GM18502 (cell line): ENCODE results near the gene HKDC1.

Experiments
- ATAC-seq: cut with Tn5 transposase; IDR thresholded peaks from one replicate; pipeline ENCODE4 v1.9.1; 2021; ENCODE audit warnings: mild to moderate bottlenecking; ENCODE audit not compliant: unreplicated experiment, poor library complexity

HKDC1 gene

DNA sequence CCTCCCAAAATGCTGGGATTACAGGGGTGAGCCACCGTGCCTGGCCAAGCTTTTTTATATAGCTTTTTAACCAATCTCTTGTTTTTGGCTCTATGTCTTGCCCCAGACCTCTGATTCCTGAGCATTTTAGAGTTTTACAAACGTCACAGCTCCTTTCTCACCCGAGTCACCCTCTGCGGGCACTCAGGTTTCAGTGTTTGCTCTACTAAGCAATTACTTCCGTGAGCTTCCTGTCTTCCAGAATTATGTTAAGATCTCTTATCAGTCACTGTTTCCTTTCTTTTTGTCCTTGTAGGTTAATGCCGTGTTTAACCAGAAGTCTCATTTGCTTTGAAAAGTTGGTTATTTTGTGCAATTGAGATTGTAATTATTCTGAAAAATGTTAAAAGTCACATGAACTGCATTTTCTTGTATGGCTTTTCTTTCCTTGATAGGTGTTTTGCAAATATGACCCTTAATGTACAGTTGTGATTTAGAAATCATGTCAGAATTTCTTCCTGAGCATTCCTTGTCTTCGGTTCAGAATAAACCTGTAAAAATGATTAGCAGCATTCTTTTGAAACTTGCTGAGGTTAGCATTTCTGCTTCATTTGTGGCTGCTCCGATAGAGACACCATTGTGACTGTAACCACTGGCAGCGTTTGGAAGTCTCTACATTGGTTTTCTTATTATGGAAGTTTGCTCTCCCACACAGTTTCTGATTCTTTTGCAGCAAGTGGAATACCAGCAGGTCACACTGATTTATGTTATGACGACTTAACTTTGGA lies 4.5 kb upstream of the HKDC1 start:
- no peak for ATAC-seq

DNA sequence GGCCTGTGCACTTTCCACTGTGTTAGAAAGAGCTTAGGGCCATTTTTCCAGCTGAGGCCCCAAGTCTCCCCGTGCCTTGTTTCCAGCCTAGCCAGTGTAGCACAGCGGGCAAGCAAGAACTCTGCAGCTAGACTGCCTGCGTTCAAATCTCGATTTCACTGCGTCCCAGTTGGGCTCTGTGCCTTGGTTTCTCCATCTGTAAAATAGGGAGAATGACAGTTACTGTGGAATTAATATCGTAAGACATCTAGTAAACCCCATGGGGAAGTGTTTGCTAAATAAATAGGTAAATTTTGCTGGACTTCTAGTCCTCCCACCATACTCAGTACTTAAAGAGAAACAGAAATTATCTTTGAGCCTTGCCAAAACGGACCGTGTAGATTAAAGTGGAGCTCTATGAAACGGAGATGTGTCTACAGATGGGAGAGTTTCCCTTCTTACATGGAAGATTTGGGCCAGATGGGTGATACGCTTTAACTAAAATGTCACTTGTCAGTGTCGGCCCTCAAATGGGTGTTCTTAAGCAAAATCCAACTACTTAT lies 3.5 kb upstream of the HKDC1 start:
- ATAC-seq, result no peak

DNA sequence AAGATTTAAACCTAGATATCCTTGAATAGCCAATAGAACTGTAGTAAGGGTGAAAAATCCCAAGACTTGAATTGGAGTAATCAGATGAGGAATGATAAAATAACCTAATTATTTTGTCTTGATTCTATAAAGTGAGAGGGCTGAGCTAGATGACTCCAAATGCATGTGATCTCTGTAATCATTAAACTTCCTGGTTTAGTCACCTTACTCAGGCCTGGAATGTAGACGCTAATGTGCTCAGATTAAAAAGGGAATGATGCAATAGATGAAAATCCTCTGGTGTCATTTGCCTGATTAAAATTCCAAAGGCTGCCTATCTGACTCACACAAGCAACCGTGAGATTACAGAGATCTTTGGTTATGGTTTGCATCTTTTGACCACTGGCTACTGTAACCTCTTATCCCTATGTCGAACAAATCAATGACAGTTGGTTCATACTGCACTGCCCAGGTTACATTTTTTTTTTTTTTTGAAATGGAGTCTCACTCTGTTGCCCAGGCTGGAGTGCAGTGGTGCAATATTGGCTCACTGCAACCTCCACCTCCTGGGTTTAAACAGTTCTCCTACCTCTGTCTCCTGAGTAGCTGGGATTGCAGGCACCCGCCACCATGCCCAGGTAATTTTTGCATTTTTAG lies 2.9 kb upstream of the HKDC1 start:
- ATAC-seq, result no peak

DNA sequence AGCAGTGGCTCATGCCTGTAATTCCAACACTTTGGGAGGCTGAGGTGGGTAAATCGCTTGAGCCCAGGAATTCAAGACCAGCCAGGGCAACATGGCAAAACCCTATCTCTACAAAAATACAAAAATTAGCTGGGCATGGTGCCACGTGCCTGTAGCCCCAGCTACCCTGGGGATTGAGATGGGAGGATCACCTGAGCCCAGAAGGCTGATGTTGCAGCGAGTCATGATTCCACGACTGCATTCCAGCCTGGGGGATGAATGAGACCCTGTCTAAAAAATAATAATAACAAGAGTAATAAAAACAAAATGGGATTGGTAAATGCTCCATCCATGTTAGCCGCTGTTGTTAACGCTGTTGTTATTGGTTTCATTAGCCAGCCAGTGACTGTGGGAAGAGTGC lies 1.3 kb upstream of the HKDC1 start:
- ATAC-seq, result no peak

DNA sequence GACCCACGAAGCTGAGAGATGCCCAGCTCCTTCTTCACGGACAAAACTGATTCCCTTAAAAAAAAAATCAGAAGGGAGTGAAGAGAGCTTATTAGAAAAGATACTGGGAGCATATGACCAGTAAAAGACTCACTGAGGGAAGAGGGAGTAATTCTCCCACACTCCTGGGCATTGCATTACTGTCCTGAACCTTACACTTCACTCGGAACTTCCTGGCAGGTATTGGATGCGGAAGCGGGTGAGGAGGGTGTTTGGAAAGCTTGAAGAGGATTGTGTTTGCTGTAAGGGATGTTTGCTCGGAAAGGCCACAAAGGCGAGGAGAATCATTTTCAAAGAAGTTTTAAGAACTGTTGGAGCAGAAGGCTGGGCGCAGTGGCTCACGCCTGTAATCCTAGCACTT lies 375 bp downstream of the HKDC1 start:
- no peak for ATAC-seq

DNA sequence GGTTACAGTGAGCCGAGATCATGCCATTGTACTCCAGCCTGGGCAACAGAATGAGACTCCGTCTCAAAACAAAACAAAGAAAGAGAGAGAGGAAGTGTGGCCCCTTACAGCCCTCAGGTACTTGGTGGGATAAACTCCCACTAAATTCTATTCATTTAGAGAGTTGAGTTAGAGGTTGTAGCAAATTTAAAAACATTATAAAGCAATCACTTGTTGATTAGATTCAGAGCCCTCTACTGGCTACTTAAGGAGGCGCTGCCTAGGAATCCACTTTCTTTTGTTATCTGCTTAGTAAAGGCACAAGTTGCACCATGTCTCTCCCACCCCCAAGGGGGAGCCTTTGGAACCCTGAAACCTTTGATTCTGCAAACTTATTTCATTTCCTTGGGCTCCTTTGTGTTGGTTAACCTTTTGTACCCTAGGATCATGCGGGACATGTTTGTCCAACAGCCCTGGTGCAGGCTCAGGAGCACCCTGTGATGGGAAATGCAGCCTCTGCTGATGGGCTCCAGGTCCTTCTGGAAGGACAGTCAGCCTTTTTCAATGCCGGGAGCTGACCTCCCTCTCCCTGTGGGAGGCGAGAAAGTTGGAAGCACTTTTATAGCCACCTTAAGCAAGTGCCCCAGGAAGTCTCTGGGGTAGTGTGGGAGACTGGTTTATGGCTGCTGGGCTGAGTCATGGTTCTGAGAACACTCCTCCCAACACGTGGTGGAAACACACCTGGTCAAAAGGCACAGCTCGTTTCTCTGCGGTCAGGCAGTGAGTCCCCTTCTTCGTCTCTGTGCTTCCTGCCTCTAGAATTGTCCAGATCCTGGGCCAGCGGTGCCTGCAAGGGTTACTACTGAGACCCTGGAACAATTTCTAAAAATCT lies 2.3 kb downstream of the HKDC1 start:
- peak; percentile 97 for ATAC-seq

DNA sequence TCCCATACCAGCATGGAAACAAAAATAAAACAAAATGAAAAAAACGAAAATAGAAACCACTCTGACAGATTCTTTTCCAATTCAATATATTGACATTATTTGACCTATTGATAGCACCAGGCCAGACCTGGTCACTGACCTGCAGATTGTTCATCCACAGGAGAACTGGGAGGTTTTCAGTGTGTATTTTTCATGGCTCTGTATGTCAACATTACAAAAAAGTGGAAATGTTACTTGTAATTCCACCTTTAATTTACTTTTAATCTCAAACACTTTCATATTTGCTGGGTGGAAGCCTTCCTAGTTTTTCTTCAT lies 2.9 kb downstream of the HKDC1 start:
- peak; percentile 21 for ATAC-seq

DNA sequence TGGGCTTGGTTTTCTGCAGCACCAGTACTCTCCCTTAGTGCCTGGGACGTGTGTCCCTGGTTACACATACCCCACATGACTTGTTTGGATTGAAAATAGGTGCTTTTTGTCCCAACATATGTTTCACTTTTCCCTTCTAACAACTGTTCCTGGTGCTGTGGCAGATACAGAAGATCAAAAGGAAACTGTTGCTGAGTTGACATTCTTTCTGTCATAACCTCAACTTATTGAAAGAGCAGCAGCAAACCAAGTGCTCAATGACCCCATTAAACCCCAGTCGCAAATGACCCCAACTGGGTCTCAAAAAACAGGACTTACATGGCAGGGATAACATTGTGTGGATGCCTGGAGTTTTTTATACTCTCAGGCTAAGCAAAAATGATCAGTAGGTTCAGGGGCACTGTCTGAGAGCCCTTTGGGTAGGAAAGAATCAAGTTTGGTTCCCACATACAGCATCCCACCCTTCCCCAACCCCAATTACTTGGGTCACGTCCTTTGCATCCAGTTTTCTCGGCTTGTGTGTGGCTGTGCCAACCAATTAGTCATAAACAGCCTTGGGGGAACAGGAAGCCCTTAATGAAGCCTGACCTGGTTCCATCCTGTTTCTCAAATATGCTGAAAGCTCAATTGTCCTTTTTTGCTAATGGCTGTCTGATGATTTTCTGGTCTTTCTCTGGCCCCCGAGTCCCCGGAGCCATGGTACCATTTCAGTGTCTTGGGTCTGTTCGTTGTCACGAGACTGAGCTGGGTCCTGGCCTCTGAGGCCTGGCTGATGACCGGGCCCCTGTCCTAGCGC lies 4.9 kb downstream of the HKDC1 start:
- no peak for ATAC-seq

DNA sequence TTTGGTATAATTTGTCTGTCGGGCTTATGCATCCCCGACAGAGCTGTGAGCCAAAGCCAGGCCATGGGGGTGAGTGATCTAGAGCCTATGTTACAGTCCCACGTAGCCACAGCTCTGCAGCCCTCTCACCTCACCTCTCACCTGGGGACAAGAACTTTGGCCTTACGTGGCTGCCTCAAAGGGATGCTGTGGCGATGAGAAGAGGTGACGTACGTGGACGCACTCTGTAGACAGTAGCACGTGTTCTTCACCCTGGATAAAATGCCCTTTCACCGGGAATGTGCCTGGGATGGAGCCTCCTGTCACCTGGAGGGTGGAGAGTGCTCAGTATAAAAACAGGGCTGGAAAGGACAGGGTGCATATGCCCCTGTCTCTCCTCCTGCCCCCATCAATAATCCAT lies 5.5 kb downstream of the HKDC1 start:
- ATAC-seq, result no peak

DNA sequence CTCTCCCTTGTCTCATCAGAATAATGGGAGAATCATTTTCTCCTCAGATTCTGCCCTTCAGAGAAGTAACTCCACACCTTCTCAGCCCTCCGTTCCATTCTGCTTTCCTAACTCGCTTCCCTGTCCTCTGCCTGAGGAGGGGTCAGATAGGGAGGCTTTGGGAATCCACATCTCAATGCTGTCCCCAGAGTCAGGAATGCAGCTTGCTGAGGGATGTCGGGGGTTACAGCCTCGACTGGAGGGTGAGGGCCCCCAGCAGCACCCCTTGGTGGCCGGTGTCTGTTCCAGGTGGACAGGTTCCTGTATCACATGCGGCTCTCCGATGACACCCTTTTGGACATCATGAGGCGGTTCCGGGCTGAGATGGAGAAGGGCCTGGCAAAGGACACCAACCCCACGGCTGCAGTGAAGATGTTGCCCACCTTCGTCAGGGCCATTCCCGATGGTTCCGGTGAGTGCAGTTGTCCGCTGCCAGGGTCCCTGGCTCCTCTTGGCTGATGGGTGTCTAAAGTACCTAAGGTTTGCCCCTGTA lies 6.9 kb downstream of the HKDC1 start:
- ATAC-seq, result no peak

DNA sequence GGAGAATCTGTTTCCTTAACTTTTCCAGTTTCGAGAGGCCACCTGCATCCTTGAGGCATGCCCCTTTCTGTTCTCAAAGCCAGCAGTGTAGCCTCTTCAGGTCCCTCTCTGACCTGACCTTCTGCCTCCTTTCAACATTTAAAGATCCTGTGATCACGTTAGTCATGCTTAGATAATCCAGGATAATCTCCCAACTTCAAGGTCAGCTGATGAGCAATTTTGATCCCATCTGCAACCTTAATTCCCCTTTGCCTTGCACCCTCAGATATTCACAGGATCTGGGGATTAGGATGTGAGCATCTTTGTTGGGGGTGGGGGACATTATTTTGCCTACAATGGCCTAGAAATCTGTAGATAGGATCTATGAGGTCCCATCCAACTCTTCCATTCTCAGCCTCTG lies 8.0 kb downstream of the HKDC1 start:
- no peak for ATAC-seq

DNA sequence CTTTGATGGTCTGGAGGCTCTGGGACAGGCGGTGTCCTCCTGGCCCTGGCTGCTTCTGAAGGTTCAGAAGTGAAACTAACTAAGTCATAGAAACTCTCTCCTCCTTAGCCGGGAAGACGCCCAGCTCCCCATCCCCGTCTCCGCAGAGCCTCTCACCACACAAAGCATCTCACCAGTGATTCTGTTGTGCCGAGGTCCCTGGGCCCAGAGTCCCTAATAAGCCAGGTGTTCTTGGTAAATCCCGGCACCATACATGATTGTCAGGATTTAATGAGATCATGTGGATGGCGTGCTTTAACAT lies 9.4 kb downstream of the HKDC1 start:
- ATAC-seq, result no peak

DNA sequence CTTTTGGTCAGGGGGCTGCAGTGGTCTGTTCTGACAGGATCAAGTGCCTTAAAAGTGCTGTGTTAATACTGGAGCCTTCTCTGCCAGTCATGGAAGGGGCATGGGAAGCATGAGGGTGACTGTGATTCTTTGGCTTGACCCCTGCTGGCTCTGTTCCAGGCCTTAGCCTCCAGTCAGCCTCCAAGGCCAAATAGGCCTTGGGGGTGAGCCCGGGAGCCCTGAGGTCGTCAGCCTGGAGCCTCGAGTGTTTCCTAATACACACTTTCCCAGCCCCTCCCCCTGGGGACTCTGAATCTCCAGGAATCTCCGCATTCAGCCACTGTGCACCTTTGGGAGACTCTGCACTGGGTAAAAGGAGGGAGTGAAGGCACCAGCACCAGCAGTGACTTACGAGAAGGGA lies 10.0 kb downstream of the HKDC1 start:
- no peak for ATAC-seq

DNA sequence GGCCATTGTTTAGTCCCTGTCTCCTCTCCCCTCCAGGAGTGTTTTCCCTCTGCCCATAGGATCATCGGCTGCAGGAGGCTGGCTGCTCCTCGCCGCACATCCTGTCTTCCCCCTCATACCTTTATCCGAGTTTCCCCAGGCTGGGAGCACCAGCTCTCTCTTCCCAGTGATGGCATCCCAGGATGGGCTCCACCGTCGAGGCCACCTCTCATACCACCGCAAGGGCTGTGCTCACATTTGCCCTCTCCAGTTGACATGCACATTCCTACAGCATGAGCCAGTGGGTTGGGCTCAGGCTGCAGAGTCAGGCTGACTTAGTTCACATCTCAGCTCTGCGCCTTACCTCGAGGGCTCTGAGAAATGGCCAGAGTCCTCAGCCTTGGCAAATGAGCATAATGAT lies 12.1 kb downstream of the HKDC1 start:
- ATAC-seq, result no peak

DNA sequence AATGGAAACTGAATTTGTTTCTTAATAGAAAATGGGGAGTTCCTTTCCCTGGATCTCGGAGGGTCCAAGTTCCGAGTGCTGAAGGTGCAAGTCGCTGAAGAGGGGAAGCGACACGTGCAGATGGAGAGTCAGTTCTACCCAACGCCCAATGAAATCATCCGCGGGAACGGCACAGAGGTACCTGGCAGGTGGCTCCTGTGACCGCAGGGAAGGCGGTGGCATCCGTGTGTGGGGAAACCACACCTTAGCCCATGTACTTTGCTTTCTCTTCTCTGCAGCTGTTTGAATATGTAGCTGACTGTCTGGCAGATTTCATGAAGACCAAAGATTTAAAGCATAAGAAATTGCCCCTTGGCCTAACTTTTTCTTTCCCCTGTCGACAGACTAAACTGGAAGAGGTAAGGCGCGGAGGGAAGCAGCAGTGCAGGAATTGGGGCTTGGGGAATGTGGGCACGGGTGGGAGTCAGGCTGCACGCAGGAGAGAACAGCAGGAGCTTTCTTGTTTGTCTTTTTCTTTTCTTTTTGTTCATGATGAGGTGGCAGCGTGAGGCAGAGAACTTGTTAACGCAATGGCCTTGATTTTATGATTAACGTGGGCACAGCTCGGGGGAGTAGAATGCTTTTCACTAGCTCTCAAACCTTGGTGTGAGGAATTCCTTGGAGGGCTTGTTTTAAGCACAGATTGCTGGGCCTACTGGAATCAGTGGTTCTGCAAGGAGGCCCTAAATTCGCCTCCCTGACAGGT lies 12.8 kb downstream of the HKDC1 start:
- no peak for ATAC-seq

DNA sequence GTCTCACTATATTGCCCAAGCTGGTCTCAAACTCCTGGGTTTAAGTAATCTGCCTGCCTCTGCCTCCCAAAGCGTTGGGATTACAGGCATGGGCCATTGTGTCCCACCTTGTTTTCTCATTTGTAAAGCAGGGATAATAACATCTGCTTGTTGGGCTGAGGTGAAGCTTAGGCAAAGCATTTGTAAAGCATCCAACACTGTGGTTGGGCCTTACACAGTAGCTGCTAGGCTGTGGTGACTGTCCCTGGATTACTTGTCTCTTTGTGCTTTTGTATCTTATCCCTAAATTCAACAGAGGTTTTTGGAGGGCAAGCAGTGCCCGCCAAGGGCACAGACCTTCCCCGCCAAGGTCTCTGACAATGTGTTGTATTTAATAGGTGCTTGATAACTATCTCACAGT lies 14.3 kb downstream of the HKDC1 start:
- ATAC-seq, result no peak

DNA sequence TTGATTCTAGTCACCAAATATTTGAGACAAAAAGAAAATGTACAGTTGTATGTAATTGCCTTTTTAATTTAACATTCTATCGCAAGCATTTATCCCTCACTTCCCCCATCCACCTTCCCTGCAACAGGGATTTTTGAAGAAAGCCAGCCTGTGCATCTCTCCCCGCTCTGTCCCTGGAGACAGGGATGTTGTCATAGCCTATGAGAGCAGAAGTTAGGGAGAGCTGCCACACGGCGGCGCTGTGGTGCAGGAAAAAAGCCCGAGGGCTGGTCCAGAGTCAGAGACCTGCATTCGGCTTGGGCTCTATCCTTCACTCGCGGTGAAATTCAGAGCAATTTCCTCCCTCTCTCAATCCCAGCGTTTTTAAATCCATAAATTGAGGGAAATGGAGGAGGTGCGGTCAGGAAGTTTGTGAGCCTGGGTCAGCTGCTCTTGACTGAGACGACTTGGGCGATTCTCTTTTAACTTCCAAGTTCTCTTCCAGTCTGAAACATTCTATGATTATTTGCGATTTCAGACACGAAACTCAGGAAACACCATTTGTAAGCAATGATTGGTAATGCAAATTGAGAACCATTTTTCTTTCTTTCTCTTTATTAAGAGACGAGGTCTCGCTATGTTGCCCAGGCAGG lies 17.5 kb downstream of the HKDC1 start:
- peak; percentile 88 for ATAC-seq

DNA sequence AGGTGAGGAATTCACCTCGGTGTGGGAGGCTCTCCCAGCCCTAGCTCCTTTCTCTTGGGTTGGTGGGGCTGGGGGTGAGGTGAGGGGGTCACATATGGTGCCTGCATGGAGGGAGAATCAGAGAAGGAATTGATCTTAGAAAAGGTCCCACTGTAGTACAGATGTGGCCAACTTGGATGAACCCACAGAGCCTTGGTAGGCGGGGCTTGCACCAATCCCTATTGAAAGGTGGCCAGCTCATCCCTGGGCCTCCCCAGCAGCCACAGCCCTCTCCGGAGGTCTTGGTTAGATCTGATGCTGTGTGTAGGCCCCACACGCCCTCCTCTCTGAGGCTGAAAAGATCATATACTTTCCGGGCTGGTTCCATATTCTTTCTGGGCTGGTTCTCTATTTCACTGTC lies 19.0 kb downstream of the HKDC1 start:
- ATAC-seq, result no peak

DNA sequence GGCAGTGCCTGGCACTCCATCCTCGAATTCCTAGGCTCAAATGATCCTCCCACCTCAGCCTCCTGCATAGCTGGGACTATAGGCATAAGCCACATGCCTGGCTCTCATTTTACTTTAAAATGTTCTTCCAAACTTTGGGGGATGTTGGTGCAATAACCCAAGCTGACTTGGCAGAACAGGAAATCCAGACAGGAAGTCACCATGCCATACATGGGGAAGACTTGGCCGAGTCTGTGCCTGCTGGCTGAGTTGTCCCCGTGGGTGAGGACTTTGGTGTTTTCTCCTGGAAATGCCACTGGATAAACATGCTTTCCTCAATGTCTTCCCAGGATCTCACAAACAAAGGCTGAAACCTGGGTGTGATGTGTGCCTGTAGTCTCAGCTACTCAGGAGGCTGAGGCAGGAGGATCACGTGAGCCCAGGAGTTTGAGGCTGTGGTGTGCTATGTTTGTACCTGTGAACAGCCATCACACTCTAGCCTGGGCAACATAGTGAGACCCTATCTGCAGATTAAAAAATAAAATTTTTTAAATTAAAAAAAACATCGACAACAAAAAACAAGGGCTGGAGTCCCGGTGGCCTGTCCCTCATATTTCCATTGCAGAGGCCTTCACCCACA lies 19.8 kb downstream of the HKDC1 start:
- no peak for ATAC-seq
